Muscle of arm (tissue), 12 donors: ENCODE results near the gene MPC2. TPM values are rescaled to one million over a fixed set of nuclear protein-coding genes. Genes with fewer than 3 reads are reported as not detected.
"Not testable (repeated sequence)": the region's sequence is repeated elsewhere in the genome, so short reads cannot be mapped to it uniquely, and the experiment has no call there.

Experiments used
- DNase-seq: peaks from one replicate; pipeline ENCODE4 v3.0.0-alpha.2; 2013
- polyA plus RNA-seq, 12 donors: library from polyadenylated mRNA; unstranded; fragments of 120-200 nt; gene quantifications; one replicate each; pipeline ENCODE4 v1.2.1, GENCODE V29; 2013; ENCODE audit not compliant: insufficient read length in 12 of 12

Gene MPC2
- polyA plus RNA-seq, 12 donors, result 48.6 to 214 (median 75.3) TPM; not detected in 1

- no peak for DNase-seq
Measured at GRCh38 chr1:167911413-167911812, 25.5 kb downstream of the MPC2 start.

GRCh38 chr1:167910530-167910929 is 26.3 kb downstream of the MPC2 start:
- no peak for DNase-seq

- DNase-seq, result no peak
Measured at GRCh38 chr1:167909691-167910180, 27.1 kb downstream of the MPC2 start.

GRCh38 chr1:167905671-167906070 is 31.2 kb downstream of the MPC2 start:
- DNase-seq, result no peak

GRCh38 chr1:167905182-167905581 is 31.7 kb downstream of the MPC2 start:
- no peak for DNase-seq

GRCh38 chr1:167904652-167905130 is 32.2 kb downstream of the MPC2 start:
- no peak for DNase-seq

- no peak for DNase-seq
Measured at GRCh38 chr1:167900907-167901306, 36.0 kb downstream of the MPC2 start.

- no peak for DNase-seq
Measured at GRCh38 chr1:167899253-167899681, 37.6 kb downstream of the MPC2 start.

- DNase-seq, result no peak
Measured at GRCh38 chr1:167898578-167899222, 38.2 kb downstream of the MPC2 start.

GRCh38 chr1:167893798-167894197 is 43.1 kb downstream of the MPC2 start:
- no peak for DNase-seq

- DNase-seq, result no peak
Measured at GRCh38 chr1:167890400-167890799, 46.5 kb downstream of the MPC2 start.

- DNase-seq, result not testable (repeated sequence)
Measured at GRCh38 chr1:167887187-167887586, 49.7 kb downstream of the MPC2 start.

- no peak for DNase-seq
Measured at GRCh38 chr1:167882376-167882775, 54.5 kb downstream of the MPC2 start.

GRCh38 chr1:167881786-167882185 is 55.1 kb downstream of the MPC2 start:
- DNase-seq, result no peak

GRCh38 chr1:167881069-167881468 is 55.8 kb downstream of the MPC2 start:
- DNase-seq, result no peak

- no peak for DNase-seq
Measured at GRCh38 chr1:167880580-167881021, 56.3 kb downstream of the MPC2 start.

GRCh38 chr1:167879508-167879907 is 57.4 kb downstream of the MPC2 start:
- DNase-seq, result no peak

- no peak for DNase-seq
Measured at GRCh38 chr1:167878372-167879160, 58.3 kb downstream of the MPC2 start.

- DNase-seq, result no peak
Measured at GRCh38 chr1:167876597-167877175, 60.2 kb downstream of the MPC2 start.

- no peak for DNase-seq
Measured at GRCh38 chr1:167871331-167871730, 65.5 kb downstream of the MPC2 start.

- DNase-seq, result not testable (repeated sequence)
Measured at GRCh38 chr1:167869157-167870001, 67.5 kb downstream of the MPC2 start.
